Fibroblast of lung (primary cell): ENCODE results near the gene ZNF341. TPM values are rescaled to one million over a fixed set of nuclear protein-coding genes. Genes with fewer than 3 reads are reported as not detected.

Experiments used
- DNase-seq, 2 donors: peaks; one replicate each; pipeline versions ENCODE4 v3.0.0 to v3.0.0-alpha.2; 2010; ENCODE audit warnings: low read depth in 2 of 2
- H2AFZ ChIP-seq: 2 replicates; pipeline ENCODE4 v1.5.1; 2012; ENCODE audit warnings: low read length, control low read depth, inconsistent platforms
- H3K27ac ChIP-seq: 2 replicates; pipeline ENCODE4 v1.5.1; 2011; ENCODE audit warnings: low read length, control low read depth; ENCODE audit not compliant: insufficient read depth
- H3K27me3 ChIP-seq: 2 replicates; pipeline ENCODE4 v1.5.1; 2011; ENCODE audit warnings: mild to moderate bottlenecking, low read length; ENCODE audit not compliant: control insufficient read depth, insufficient read depth
- H3K36me3 ChIP-seq: 2 replicates; pipeline ENCODE4 v1.5.1; 2011; ENCODE audit warnings: low read length; ENCODE audit not compliant: control insufficient read depth, insufficient read depth
- H3K4me1 ChIP-seq: 2 replicates; pipeline ENCODE4 v1.5.1; 2011; ENCODE audit warnings: low read length; ENCODE audit not compliant: control insufficient read depth, insufficient read depth; ENCODE audit errors: extremely low read depth
- H3K4me2 ChIP-seq: 2 replicates; pipeline ENCODE4 v1.5.1; 2011; ENCODE audit warnings: low read length, control low read depth; ENCODE audit not compliant: insufficient read depth; ENCODE audit errors: extremely low read depth
- H3K4me3 ChIP-seq, 4 experiments: fragments of 200-600 bp in 1 of 4; sonication (generic) in 1 of 4; replicated peaks in 1 of 4; 2 replicates each; pipeline ENCODE4 v1.5.1; 2011 to 2016; ENCODE audit warnings: low read length in 4 of 4, low read depth in 3 of 4, mild to moderate bottlenecking in 3 of 4, control low read depth in 2 of 4, inconsistent platforms in 1 of 4, mixed read lengths in 1 of 4; ENCODE audit not compliant: insufficient read depth in 1 of 4; ENCODE audit errors: control extremely low read depth in 1 of 4
- H3K79me2 ChIP-seq: 2 replicates; pipeline ENCODE4 v1.5.1; 2012; ENCODE audit warnings: mild to moderate bottlenecking, low read length, inconsistent platforms; ENCODE audit not compliant: control insufficient read depth, insufficient read depth
- H3K9ac ChIP-seq: 2 replicates; pipeline ENCODE4 v1.5.1; 2011; ENCODE audit warnings: mild to moderate bottlenecking, low read length, control low read depth; ENCODE audit not compliant: insufficient read depth
- H3K9me3 ChIP-seq: 2 replicates; pipeline ENCODE4 v1.5.1; 2012; ENCODE audit warnings: low read depth, low read length; ENCODE audit not compliant: control insufficient read depth, insufficient read depth
- H4K20me1 ChIP-seq: 2 replicates; pipeline ENCODE4 v1.5.1; 2011; ENCODE audit warnings: low read length; ENCODE audit not compliant: control insufficient read depth, insufficient read depth; ENCODE audit errors: extremely low read depth
- CTCF ChIP-seq, 2 donors: IDR thresholded peaks in 1 of 2; conservative IDR thresholded peaks in 1 of 2; 1 replicate in 1 of 2; 2 replicates in 1 of 2; pipeline ENCODE4 v1.5.1; 2011 to 2012; ENCODE audit warnings: low read length in 2 of 2, control low read depth in 1 of 2, inconsistent platforms in 1 of 2, low read depth in 1 of 2, mild to moderate bottlenecking in 1 of 2
- EZH2 ChIP-seq: IDR thresholded peaks from 2 replicates; pipeline ENCODE4 v1.5.1; 2012; ENCODE audit warnings: low read length, control low read depth, mild to moderate bottlenecking; ENCODE audit errors: missing control alignments
- polyA plus RNA-seq, 2 donors: library from polyadenylated mRNA; depleted of rRNA in 1 of 2; stranded (reverse) in 1 of 2; unstranded in 1 of 2; fragments of >200 nt; gene quantifications; 2 replicates each; pipeline ENCODE4 v1.2.1, GENCODE V29; 2011 to 2012; ENCODE audit warnings: missing spikeins in 1 of 2
- total RNA-seq: library from RNA; depleted of rRNA; stranded (reverse); fragments of >200 nt; gene quantifications from 2 replicates; pipeline ENCODE4 v1.2.1, GENCODE V29; 2014

ZNF341 gene
- total and polyA plus RNA-seq, 2 donors (not counting 1 experiment from before 2014, with no cell fraction given), result 0.99 to 1.1 TPM

DNA sequence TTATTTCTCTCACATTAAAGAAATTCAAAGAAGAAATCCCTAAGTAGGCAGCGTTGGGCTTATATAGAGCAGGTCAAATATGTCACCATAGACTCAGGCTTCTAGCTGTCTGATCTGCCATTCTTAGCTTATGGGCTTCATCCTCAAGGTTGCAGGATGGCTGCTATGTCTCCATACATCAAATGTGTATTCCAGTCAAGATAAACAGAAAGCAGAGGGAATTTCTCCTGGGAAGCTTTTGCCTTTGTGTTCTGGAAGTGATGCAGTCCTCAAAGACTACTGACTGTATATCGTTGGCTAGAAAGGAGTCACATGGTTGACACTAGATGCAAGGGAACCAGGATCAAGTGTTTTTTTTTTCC, 36.0 kb downstream of the ZNF341 start:
- H3K4me2 ChIP-seq, result no peak overlapping the region
- DNase-seq, result no peak
- peaks cover 1% of the 10 kb centered on the region for H3K36me3 ChIP-seq
- H3K9ac ChIP-seq, result no peak overlapping the region
- no peaks in the 10 kb centered on the region for H3K4me1 ChIP-seq
- no peaks in the 10 kb centered on the region for H3K79me2 ChIP-seq
- no peaks in the 10 kb centered on the region for H3K9me3 ChIP-seq
- no peak overlapping the region for H2AFZ ChIP-seq
- H4K20me1 ChIP-seq, result no peaks in the 10 kb centered on the region
- H3K27ac ChIP-seq, result no peak overlapping the region
- no peaks in the 10 kb centered on the region for H3K27me3 ChIP-seq
- no peak for TF ChIP-seq CTCF (conservative IDR thresholded peaks at IDR 0.05 in 1 of 2, IDR thresholded peaks at IDR 0.05 in 1 of 2; ENCODE audit: low read depth in 1 of 2, low read length in 2 of 2)
- no peak overlapping the region for H3K4me3 ChIP-seq

DNA sequence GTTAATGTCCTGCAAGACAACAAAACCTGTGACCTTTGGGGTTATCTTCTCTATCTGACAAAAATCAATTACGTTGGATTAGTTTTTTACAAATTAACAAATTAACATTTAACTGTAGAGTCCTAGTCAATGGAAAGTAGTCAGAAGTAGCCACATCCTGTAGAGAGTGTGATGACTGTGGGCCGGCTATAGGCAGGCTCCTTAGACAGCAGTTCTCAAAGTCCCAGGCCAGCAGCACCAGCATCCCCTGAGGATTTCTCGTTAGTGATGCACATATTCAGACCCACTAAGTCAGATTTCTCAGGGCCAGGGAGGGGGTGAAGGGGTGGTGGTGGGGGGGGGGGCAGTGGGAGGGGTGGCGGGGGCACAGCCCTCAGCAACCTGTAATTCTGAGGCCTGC, 37.2 kb downstream of the ZNF341 start:
- Histone ChIP-seq H3K4me3 (no peak overlapping the region), H3K9me3 (no peaks in the 10 kb centered on the region), H4K20me1 (no peaks in the 10 kb centered on the region), H3K4me2 (no peak overlapping the region), H3K27me3 (no peaks in the 10 kb centered on the region), H3K4me1 (no peaks in the 10 kb centered on the region), H3K27ac (no peak overlapping the region), H2AFZ (no peak overlapping the region), H3K9ac (no peak overlapping the region), H3K79me2 (no peaks in the 10 kb centered on the region), H3K36me3 (peaks cover 1% of the 10 kb centered on the region)
- DNase-seq, result no peak
- no peak for TF ChIP-seq EZH2
- no peak for TF ChIP-seq CTCF (conservative IDR thresholded peaks at IDR 0.05 in 1 of 2, IDR thresholded peaks at IDR 0.05 in 1 of 2; ENCODE audit: low read depth in 1 of 2, low read length in 2 of 2)

GRCh38 chr20:33770005-33770404, 38.2 kb downstream of the ZNF341 start:
- no peaks in the 10 kb centered on the region for H3K9me3 ChIP-seq
- H3K27me3 ChIP-seq, result no peaks in the 10 kb centered on the region
- no peak overlapping the region for H2AFZ ChIP-seq
- no peak overlapping the region for H3K4me3 ChIP-seq
- no peak overlapping the region for H3K4me2 ChIP-seq
- H3K36me3 ChIP-seq, result peaks cover 1% of the 10 kb centered on the region
- no peak overlapping the region for H3K27ac ChIP-seq
- no peaks in the 10 kb centered on the region for H4K20me1 ChIP-seq
- H3K79me2 ChIP-seq, result no peaks in the 10 kb centered on the region
- H3K9ac ChIP-seq, result no peak overlapping the region
- H3K4me1 ChIP-seq, result no peaks in the 10 kb centered on the region
- DNase-seq, result no peak
- TF ChIP-seq CTCF (conservative IDR thresholded peaks at IDR 0.05 in 1 of 2, IDR thresholded peaks at IDR 0.05 in 1 of 2; ENCODE audit: low read depth in 1 of 2, low read length in 2 of 2), result no peak
- TF ChIP-seq EZH2, result no peak
